ENCODE results near the gene ZNF883. TPM values are rescaled to one million over a fixed set of nuclear protein-coding genes. Genes with fewer than 3 reads are reported as not detected.
A peak's percentile ranks its signal among the peaks of the same experiment; 100 is the strongest.
"Not testable (repeated sequence)": the region's sequence is repeated elsewhere in the genome, so short reads cannot be mapped to it uniquely, and the experiment has no call there.

The ZNF883 gene
- 7.2 and 7.7 TPM in 2 replicates for total RNA-seq

DNA sequence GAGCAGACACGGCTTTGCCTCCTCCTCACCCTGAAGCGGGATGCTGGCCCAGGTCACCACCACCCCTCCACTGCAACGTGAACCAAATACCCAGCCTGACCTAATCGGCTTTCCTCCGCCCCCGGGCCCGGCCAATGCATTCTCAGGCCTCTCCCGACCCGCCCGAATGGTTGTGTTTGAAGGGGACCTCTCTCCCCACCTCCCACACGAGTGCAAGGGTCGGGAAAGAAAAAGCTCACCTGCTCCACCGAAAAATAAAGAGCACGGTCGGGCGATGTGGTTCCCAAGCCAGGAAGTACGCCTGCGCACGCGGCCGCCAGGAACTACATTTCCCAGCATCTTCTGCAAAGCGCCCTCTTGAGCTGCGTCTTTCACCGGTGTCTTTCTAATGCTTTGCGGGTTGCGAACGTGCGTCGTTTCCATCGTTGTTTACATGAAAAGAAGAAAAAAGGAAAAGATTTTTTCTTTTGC, at the start of gene ZNF883:
Gene ZNF883, minus strand, starts transcription at position 282 of the 471 bp plus-strand sequence.
- no peaks in the 10 kb centered on the region for H3K27me3 ChIP-seq (ENCODE audit: insufficient read depth, low read length)
- no peaks in the 10 kb centered on the region for H3K36me3 ChIP-seq (ENCODE audit: insufficient read depth, low read length)
- no peaks in the 10 kb centered on the region for H4K20me1 ChIP-seq (ENCODE audit: insufficient read depth, low read length)
- H3K9me3 ChIP-seq (ENCODE audit: low read depth, low read length): no peaks in the 10 kb centered on the region
- H3K27ac ChIP-seq (ENCODE audit: low read depth, low read length): no peak within 1 kb of the TSS
- peak within 1 kb of the TSS; percentile 95 for H2AFZ ChIP-seq (ENCODE audit: low read length)
- DNase-seq (ENCODE audit: insufficient read length, low spot score, missing footprints): peak; percentile 85
- peak within 1 kb of the TSS; percentile 73 for H3K4me3 ChIP-seq (ENCODE audit: insufficient read depth, low read length)
- H3K4me1 ChIP-seq (ENCODE audit: insufficient read depth, low read length): no peaks in the 10 kb centered on the region
- H3K4me2 ChIP-seq (ENCODE audit: insufficient read depth, low read length): peak within 1 kb of the TSS; percentile 71
- TF ChIP-seq, protein P1, sequence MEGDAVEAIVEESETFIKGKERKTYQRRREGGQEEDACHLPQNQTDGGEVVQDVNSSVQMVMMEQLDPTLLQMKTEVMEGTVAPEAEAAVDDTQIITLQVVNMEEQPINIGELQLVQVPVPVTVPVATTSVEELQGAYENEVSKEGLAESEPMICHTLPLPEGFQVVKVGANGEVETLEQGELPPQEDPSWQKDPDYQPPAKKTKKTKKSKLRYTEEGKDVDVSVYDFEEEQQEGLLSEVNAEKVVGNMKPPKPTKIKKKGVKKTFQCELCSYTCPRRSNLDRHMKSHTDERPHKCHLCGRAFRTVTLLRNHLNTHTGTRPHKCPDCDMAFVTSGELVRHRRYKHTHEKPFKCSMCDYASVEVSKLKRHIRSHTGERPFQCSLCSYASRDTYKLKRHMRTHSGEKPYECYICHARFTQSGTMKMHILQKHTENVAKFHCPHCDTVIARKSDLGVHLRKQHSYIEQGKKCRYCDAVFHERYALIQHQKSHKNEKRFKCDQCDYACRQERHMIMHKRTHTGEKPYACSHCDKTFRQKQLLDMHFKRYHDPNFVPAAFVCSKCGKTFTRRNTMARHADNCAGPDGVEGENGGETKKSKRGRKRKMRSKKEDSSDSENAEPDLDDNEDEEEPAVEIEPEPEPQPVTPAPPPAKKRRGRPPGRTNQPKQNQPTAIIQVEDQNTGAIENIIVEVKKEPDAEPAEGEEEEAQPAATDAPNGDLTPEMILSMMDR (IDR thresholded peaks at IDR 0.05; ENCODE audit: extremely low read depth, low read depth, low read length): no peak
- no peaks in the 10 kb centered on the region for H3K79me2 ChIP-seq (ENCODE audit: insufficient read depth, low read length)

DNA sequence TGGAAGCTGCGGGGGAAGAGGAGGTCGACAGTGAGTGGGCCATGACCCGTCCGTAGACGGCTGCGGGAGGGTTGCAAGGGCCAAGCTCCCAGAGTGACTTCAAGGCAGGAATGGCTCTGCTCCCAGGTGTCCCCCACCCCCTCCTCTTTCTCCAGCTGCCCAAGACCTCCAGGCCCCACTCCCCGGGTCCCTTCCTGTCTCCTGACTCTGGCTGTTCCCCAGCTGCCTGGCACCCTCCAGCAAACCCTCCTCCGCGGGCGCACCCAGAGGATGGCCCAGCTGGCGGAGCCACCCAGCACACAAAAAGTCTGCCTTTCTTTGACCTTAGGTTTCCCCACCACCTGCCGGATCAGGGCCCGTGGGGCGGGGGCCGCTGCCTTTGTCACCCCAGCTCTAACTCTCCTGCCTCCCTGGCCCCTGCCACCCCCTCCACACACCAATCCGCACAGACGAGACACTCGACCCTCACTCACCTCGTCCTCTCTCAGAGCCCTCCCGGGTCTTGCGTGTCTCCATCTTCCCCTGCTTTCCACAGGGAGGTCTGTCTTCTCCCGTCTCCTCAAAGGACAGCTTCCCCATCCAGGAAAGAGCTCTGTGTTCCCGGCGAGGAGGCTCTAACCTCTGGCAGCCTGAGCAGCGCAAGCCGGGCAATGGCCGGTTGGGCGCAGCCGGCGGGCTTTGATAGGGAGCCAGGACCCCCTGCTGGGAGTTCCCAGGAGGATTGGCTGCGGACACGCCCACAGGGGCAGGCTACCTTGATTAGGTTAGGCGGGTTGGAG, 49.3 kb upstream of the ZNF883 start:
- H3K4me3 ChIP-seq (ENCODE audit: insufficient read depth, low read length); H3K9me3 ChIP-seq (ENCODE audit: low read depth, low read length); H3K4me2 ChIP-seq (ENCODE audit: insufficient read depth, low read length); H3K36me3 ChIP-seq (ENCODE audit: insufficient read depth, low read length); H4K20me1 ChIP-seq (ENCODE audit: insufficient read depth, low read length); H3K27ac ChIP-seq (ENCODE audit: low read depth, low read length); H3K79me2 ChIP-seq (ENCODE audit: insufficient read depth, low read length); DNase-seq (ENCODE audit: insufficient read length, low spot score, missing footprints); H3K4me1 ChIP-seq (ENCODE audit: insufficient read depth, low read length); H2AFZ ChIP-seq (ENCODE audit: low read length): not testable (repeated sequence)
- peaks cover 25% of the 10 kb centered on the region for H3K27me3 ChIP-seq (ENCODE audit: insufficient read depth, low read length)

DNA sequence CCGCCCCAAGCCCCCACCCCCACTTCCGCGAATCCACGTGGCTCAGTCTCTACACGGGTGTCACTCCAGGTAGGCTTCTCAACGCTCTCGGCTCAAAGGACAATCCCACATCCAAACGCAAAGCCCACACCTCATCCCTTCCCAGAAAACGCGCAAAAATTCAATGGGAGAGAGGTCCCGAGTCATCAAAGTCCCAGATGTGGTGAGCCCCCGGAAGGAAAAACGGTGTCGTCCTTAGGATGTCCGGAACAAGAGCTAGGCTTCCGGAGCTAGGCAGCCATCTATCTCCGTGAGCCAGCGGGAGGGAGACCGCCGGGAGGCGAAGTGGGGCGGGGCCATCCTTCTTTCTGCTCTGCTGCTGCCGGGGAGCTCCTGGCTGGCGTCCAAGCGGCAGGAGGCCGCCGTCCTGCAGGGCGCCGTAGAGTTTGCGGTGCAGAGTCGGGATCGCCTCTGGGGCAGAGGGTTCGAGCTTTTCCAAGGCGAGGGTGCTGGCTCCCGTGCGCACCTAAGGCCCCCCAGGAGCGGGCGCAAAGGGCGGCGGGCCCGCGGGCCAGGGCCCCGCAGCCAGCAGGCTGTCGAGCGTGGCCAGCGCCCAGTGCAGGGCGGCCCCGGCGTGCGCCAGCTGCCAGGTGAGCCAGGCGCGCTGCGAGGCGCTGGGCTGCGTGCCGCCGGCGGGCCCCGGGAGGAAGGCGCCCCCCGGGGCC, 47.7 kb upstream of the ZNF883 start:
- H3K9me3 ChIP-seq (ENCODE audit: low read depth, low read length); H4K20me1 ChIP-seq (ENCODE audit: insufficient read depth, low read length); H3K4me1 ChIP-seq (ENCODE audit: insufficient read depth, low read length); H3K4me3 ChIP-seq (ENCODE audit: insufficient read depth, low read length); H3K4me2 ChIP-seq (ENCODE audit: insufficient read depth, low read length); H3K27ac ChIP-seq (ENCODE audit: low read depth, low read length); H3K36me3 ChIP-seq (ENCODE audit: insufficient read depth, low read length); H3K79me2 ChIP-seq (ENCODE audit: insufficient read depth, low read length): not testable (repeated sequence)
- peak; percentile 88 for DNase-seq (ENCODE audit: insufficient read length, low spot score, missing footprints)
- peak overlapping the region; percentile 35 for H2AFZ ChIP-seq (ENCODE audit: low read length)
- H3K27me3 ChIP-seq (ENCODE audit: insufficient read depth, low read length): peaks cover 25% of the 10 kb centered on the region

DNA sequence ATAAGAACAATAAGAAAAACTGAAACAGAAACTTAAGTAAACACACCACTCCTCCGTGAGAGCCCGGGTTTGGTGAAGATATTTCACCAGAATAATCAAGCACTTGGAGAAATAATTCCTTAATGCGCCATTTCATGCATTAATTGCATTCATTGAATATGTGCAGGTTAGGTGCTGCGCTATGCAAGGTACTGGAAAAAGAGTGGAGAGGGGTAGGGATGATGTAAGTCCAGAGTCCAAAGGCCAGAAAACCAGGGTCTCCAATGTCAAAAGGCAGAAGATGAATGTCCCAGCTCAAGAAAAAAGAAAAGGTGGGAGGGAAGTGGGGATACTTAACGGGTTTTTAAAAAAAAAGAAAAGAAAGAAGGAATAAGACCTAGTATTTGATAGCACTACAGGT, 45.2 kb upstream of the ZNF883 start:
- Histone ChIP-seq H3K79me2 (ENCODE audit: insufficient read depth, low read length) (peaks cover 34% of the 10 kb centered on the region), H3K4me2 (ENCODE audit: insufficient read depth, low read length) (peak overlapping the region; percentile 81), H3K27me3 (ENCODE audit: insufficient read depth, low read length) (peaks cover 20% of the 10 kb centered on the region), H3K27ac (ENCODE audit: low read depth, low read length) (peak overlapping the region; percentile 88), H3K9me3 (ENCODE audit: low read depth, low read length) (peaks cover 15% of the 10 kb centered on the region), H3K4me1 (ENCODE audit: insufficient read depth, low read length) (no peaks in the 10 kb centered on the region), H2AFZ (ENCODE audit: low read length) (peak overlapping the region; percentile 93), H3K4me3 (ENCODE audit: insufficient read depth, low read length) (peak overlapping the region; percentile 83), H3K36me3 (ENCODE audit: insufficient read depth, low read length) (no peaks in the 10 kb centered on the region), H4K20me1 (ENCODE audit: insufficient read depth, low read length) (no peaks in the 10 kb centered on the region)
- no peak for DNase-seq (ENCODE audit: insufficient read length, low spot score, missing footprints)
- TF ChIP-seq, protein P1 (IDR thresholded peaks at IDR 0.05; ENCODE audit: extremely low read depth, low read depth, low read length): no peak
